Measurements from ENCODE around the gene PABPN1L. TPM values are rescaled to one million over a fixed set of nuclear protein-coding genes. Genes with fewer than 3 reads are reported as not detected.

PABPN1L gene
- total and polyA plus RNA-seq, 2 of the 8 experiments (the other 6 are each of a cell fraction or from before 2014, with no cell fraction given): not detected

- Histone ChIP-seq H3K79me2 (ENCODE audit: control insufficient read depth in 1 of 2, insufficient read depth in 2 of 2, low read length in 2 of 2) (no peaks in the 10 kb centered on the region), H4K91ac (replicated peaks; ENCODE audit: insufficient read length, low read length) (no peak overlapping the region), H2BK15ac (ENCODE audit: low read length) (no peak overlapping the region), H3K4me3 (ENCODE audit: extremely low read depth in 1 of 4, insufficient read depth in 2 of 4, low read depth in 3 of 4, low read length in 4 of 4) (no peak overlapping the region), H2AK5ac (ENCODE audit: low read depth, low read length) (no peak overlapping the region), H2AFZ (ENCODE audit: low read length) (no peak overlapping the region), H4K5ac (ENCODE audit: insufficient read length, low read depth, low read length) (no peak overlapping the region), H2BK120ac (replicated peaks; ENCODE audit: low read depth, low read length) (no peak overlapping the region), H3K23ac (ENCODE audit: insufficient read length) (no peak overlapping the region), H3K23me2 (ENCODE audit: low read depth, low read length) (no peaks in the 10 kb centered on the region), H3K27me3 (replicated peaks in 1 of 4; ENCODE audit: control insufficient read depth in 3 of 4, extremely low read depth in 1 of 4, insufficient read depth in 3 of 4, low read length in 3 of 4) (no peaks in the 10 kb centered on the region), H3K4me1 (replicated peaks in 1 of 4; ENCODE audit: control insufficient read depth in 3 of 4, insufficient read depth in 4 of 4, low read length in 3 of 4) (no peaks in the 10 kb centered on the region), H3K9ac (replicated peaks in 1 of 4; ENCODE audit: extremely low read depth in 1 of 4, low read depth in 3 of 4, low read length in 3 of 4) (no peak overlapping the region), H2BK12ac (ENCODE audit: low read depth, low read length) (no peak overlapping the region; the same call in 1 of the 2 replicates), H2BK20ac (ENCODE audit: low read length) (no peak overlapping the region), H3K79me1 (ENCODE audit: low read depth, low read length) (no peaks in the 10 kb centered on the region; the same call in 1 of the 2 replicates), H4K20me1 (replicated peaks in 1 of 2; ENCODE audit: control insufficient read depth in 1 of 2, insufficient read depth in 2 of 2, low read length in 2 of 2) (peaks cover 0 to 5% of the 10 kb centered on the region in 2 experiments), H3K9me3 (ENCODE audit: insufficient read depth in 2 of 2, low read depth in 1 of 2, low read length in 1 of 2) (peaks cover 0 to 5% of the 10 kb centered on the region in 2 experiments; a peak in 1 of 4 replicates), H3K4ac (replicated peaks; ENCODE audit: insufficient read length, low read depth, low read length) (no peak overlapping the region), H3K4me2 (ENCODE audit: insufficient read depth in 1 of 2, low read depth in 2 of 2, low read length in 2 of 2) (no peak overlapping the region), H3K56ac (replicated peaks; ENCODE audit: insufficient read length, low read depth, low read length) (no peak overlapping the region), H2BK5ac (ENCODE audit: low read depth, low read length) (no peak overlapping the region), H3K14ac (ENCODE audit: insufficient read length) (no peak overlapping the region), H3K18ac (ENCODE audit: extremely low read depth, low read length) (no peak overlapping the region), H4K8ac (ENCODE audit: extremely low read depth, insufficient read depth, low read length) (0 out of 2 replicates have a peak overlapping the region, but pooled peaks have one; percentile 0), H3K36me3 (ENCODE audit: control insufficient read depth in 2 of 4, insufficient read depth in 4 of 4, low read length in 3 of 4) (peaks cover 0 to 2% (median 0%) of the 10 kb centered on the region in 4 experiments; a peak in 1 of 8 replicates), H3K27ac (ENCODE audit: low read depth, low read length) (no peak overlapping the region)
- POLR2A ChIA-PET (ENCODE audit: partially characterized antibody): no interaction called here
- TF ChIP-seq EZH2 (IDR thresholded peaks at IDR 0.05; ENCODE audit: low read depth, low read length, severe bottlenecking) (no peak), CBX5 (IDR thresholded peaks at IDR 0.05; ENCODE audit: low read depth, low read length) (no peak), RXRA (IDR thresholded peaks at IDR 0.05; ENCODE audit: insufficient read depth, low read depth, low read length) (no peak), ASH2L (IDR thresholded peaks at IDR 0.05; ENCODE audit: low read length) (no peak), CTCF (IDR thresholded peaks at IDR 0.05; ENCODE audit: control extremely low read depth in 1 of 3, insufficient read depth in 1 of 3, low read depth in 1 of 3, low read length in 3 of 3) (no peak), FOSL1 (IDR thresholded peaks at IDR 0.05; ENCODE audit: insufficient read depth, low read depth, low read length) (no peak), JUN (IDR thresholded peaks at IDR 0.05; ENCODE audit: low read depth, low read length) (no peak), NRF1 (IDR thresholded peaks at IDR 0.05; ENCODE audit: low read depth, low read length) (no peak), MAFK (IDR thresholded peaks at IDR 0.05; ENCODE audit: low read depth, low read length) (no peak), GTF2F1 (IDR thresholded peaks at IDR 0.05; ENCODE audit: borderline replicate concordance, low read depth, low read length) (no peak)
- no peak for DNase-seq (ENCODE audit: low read depth in 1 of 2, low spot score in 2 of 2)
- 90% methylated on average over 18 of the region's 18 CpGs; no CpG with 5 or more reads in 1 of the 2 experiments for WGBS, 2 experiments (ENCODE audit: extremely low coverage in 1 of 2, insufficient coverage in 1 of 2, insufficient read length in 1 of 2, insufficient replicate concordance in 2 of 2, low coverage in 1 of 2, low lambda C conversion rate in 2 of 2, missing lambda C conversion rate in 1 of 2)
- CTCF ChIA-PET (ENCODE audit: partially characterized antibody): interaction anchor here (1.1 kb wide), 1 partner anchor 35 kb away, joined by 3 read pairs; no protein-coding TSS in a partner anchor
- no peak for FAIRE-seq
These were observed 18.8 kb downstream of the PABPN1L start for GRCh38 chr16:88847654-88848053.

Data from H1 (cell line).